GM13977 (cell line): ENCODE measurements around the gene SLC22A25.

ENCODE experiments used
- DNase-seq: peaks from one replicate; pipeline ENCODE4 v3.0.0; 2012; ENCODE audit warnings: low spot score
- in situ Hi-C: fragments of 300-500 bp; cut with MboI; formaldehyde crosslinking; loops from one replicate; pipeline ENCODE4 v1.12.0; 2022; ENCODE audit warnings: low sequenced_read_pairs, low pct_unique_long_range_greater_than_20kb, mixed read lengths, inconsistent platforms; ENCODE audit not compliant: unreplicated experiment
- TF ChIP-seq, protein P1 (sequence below): IDR thresholded peaks from 2 replicates; pipeline ENCODE4 v1.5.1; 2012; ENCODE audit warnings: mild to moderate bottlenecking, control low read depth; ENCODE audit not compliant: insufficient read depth; ENCODE audit errors: extremely low read depth, missing control alignments

SLC22A25 gene

DNA sequence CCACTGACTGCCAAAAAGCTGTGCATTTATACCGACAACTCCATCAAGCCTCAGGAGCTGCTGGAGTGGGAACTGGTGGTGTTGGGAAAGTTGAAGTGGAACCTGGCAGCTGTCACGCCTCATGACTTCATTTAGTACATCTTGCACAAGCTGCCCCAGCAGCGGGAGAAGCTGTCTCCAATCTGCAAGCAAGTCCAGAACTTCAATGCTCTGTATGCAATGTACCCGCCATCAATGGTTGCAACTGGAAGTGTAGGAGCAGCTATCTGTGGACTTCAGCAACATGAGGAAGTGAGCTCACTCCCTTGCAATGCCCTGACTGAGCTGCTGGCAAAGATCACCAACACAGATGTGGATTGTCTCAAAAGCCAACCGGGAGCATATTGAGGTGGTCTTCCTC, at the start of gene SLC22A25:
SLC22A25 (minus strand) TSS at position 67 of the 400 bp plus-strand sequence. CDS start 13,947 bp downstream, outside the sequence.
- TF ChIP-seq, protein P1, sequence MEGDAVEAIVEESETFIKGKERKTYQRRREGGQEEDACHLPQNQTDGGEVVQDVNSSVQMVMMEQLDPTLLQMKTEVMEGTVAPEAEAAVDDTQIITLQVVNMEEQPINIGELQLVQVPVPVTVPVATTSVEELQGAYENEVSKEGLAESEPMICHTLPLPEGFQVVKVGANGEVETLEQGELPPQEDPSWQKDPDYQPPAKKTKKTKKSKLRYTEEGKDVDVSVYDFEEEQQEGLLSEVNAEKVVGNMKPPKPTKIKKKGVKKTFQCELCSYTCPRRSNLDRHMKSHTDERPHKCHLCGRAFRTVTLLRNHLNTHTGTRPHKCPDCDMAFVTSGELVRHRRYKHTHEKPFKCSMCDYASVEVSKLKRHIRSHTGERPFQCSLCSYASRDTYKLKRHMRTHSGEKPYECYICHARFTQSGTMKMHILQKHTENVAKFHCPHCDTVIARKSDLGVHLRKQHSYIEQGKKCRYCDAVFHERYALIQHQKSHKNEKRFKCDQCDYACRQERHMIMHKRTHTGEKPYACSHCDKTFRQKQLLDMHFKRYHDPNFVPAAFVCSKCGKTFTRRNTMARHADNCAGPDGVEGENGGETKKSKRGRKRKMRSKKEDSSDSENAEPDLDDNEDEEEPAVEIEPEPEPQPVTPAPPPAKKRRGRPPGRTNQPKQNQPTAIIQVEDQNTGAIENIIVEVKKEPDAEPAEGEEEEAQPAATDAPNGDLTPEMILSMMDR = no peak
- no peak for DNase-seq
- in situ Hi-C loops = no loop called here

DNA sequence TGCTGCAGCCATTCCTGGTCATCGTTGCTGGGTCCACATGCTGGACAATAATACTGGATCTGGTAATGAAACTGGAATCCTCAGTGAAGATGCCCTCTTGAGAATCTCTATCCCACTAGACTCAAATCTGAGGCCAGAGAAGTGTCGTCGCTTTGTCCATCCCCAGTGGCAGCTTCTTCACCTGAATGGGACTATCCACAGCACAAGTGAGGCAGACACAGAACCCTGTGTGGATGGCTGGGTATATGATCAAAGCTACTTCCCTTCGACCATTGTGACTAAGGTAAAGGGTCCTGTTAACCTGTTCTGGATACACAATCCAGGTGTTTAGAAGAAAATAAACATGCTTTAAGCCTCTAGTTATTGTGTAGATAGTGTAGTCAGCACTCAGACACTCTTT, 46.9 kb upstream of the SLC22A25 start:
- DNase-seq = no peak
- in situ Hi-C loops = no loop called here
- TF ChIP-seq, protein P1 = no peak

DNA sequence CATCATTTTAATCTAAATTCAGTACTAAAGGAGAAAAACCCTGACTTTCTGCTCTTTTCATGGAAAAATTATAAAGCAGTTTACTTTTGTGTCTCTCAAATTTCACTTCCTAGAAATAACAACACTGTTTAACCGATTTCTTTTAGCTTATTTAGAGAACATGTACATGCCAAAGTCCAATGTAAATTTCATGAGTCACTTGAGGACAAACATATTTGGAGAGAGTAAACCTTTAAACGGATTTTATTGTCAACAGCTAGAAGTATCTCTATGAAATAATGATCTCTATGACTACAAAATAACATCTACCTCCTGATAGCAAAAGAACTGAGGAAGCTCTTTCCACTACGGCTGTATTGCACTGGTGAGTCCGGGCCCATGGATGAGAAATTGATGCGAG, 46.3 kb upstream of the SLC22A25 start:
- in situ Hi-C loops = no loop called here

GRCh38 chr11:63282579-63282978, 39.2 kb upstream of the SLC22A25 start:
- DNase-seq = no peak
- in situ Hi-C loops = no loop called here
- TF ChIP-seq, protein P1 = no peak

More for the DNA sequence above, 46.3 kb upstream of the SLC22A25 start:
- TF ChIP-seq, protein P1 = no peak
- DNase-seq = no peak

DNA sequence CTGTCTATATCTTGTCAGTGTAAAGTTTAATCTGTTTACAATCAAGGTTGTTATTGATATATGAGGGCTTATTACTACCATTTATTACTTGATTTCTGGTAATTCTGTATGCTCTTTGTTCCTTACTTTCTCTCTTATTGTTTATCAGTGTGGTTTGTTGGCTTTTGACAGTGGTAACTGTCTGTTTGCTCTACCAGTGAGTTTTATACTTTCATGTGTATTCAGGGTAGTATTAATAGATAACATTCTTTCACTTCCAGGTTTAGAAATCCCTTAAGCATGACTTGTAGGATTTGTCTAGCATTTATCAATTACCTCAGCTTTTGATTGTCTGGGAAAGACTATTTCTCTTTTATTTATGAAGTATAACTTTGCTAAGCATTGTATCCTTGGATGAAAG, 37.5 kb upstream of the SLC22A25 start:
- TF ChIP-seq, protein P1 = no peak
- DNase-seq = no peak
- in situ Hi-C loops = no loop called here

DNA sequence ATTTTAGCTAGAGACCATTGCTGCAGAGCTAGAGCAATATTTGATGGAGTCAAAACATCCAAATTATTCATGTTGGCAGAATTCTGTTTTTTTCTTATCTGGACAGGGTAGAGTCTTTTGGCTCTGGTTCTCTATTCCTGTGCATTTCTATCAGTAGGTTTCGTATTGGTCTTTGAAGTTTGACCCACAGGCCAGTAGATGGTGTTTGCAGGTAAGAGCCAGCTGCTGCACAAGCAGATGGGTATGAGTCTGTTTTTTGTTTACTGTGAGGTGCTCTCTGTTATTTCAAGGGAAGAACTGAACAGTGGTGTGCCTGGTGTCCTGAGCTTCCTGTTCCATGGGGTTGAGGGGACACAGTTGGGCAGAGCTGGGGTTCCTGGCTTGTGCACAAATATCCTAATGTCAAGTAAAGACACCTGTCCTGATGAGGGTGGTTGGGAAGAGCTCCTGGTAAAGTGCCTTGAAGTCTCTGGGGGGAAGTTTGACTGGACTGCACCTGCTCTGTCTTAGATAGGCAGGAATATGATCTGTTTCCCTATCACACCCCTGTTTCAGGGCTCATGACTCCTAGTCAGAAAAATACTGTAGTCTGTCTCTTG, 34.0 kb upstream of the SLC22A25 start:
- TF ChIP-seq, protein P1 = peak; percentile 31
- no peak for DNase-seq
- in situ Hi-C loops = no loop called here
